HG02678 (cell line): ENCODE results near the gene CCL23.

Experiments used
- ATAC-seq: cut with Tn5 transposase; IDR thresholded peaks from one replicate; pipeline ENCODE4 v1.9.1; 2021; ENCODE audit warnings: mild to moderate bottlenecking, moderate library complexity; ENCODE audit not compliant: unreplicated experiment

CCL23 gene

GRCh38 chr17:35972945-35973332 is 44.8 kb downstream of the CCL23 start:
- no peak for ATAC-seq

DNA sequence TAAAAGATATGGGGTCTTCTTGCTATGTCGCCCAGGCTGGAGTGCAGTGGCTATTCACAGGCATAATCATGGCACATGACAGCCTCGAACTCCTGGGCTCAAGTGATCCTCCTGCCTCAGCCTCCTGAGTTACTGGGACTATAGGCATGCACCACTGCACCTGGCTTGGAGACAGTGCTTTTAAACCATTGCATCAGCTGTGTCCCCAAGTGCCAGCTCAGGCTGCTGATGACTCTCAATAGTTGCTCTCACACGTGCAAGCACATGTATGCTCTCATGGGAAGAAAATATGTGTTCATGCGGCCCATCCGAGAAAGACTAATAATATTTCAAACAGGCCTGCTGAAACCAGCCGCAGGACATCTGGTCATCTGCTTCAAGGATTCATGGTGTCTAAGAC is 45.2 kb downstream of the CCL23 start:
- ATAC-seq, result no peak

DNA sequence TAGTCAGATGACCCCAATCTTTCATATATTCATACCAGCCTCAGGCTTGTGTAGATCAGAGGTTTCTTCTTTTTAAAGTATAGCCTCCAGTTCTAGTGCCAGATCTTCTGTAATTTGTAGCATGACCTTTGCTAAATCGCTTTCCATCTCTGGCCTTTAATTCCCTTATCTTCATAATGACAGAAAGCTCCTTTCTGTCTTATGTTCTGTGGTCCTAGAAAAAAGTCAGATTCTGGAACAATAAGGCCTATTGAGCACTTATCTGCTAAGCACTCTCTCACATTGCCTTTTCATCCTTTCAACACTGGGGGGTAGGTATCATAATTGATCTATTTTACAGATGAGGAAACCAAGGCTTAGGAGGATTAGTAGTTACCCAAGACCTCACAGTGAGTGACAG is 45.7 kb downstream of the CCL23 start:
- ATAC-seq, result no peak

- no peak for ATAC-seq
Measured at GRCh38 chr17:35969558-35970380, 48.0 kb downstream of the CCL23 start.

GRCh38 chr17:35968520-35969054 is 49.2 kb downstream of the CCL23 start:
- ATAC-seq, result no peak

GRCh38 chr17:35965272-35965671 is 52.5 kb downstream of the CCL23 start:
- ATAC-seq, result no peak

DNA sequence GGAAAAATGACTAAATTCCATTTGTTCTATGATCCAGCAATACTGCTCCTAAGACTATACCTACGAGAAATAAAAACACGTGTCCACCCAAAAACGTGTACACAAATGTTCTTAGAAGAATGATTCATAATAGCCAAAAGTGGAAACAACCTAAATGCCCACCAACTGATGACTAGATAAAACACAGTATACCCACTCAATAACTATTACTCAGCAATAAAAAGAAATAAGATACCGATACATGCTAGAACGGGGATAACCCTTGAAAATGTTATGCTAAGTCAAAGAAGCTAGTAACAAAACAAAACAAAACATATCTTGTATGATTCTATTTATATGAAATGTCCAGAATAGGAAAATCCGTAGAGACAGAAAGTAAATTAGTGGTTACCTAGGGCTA is 54.1 kb downstream of the CCL23 start:
- no peak for ATAC-seq
